Uterus (tissue), 4 donors: ENCODE data around the gene CRIP1. TPM values are rescaled to one million over a fixed set of nuclear protein-coding genes. Genes with fewer than 3 reads are reported as not detected.

Experiments used
- DNase-seq, 2 donors: peaks; one replicate each; pipeline ENCODE4 v3.0.0-alpha.2; 2019 to 2020
- H3K27ac ChIP-seq, 2 donors: fragments of 200-600 bp; sonication (generic); 1 replicate in 1 of 2; 2 replicates in 1 of 2; pipeline ENCODE4 v1.5.1; 2016 to 2018
- H3K27me3 ChIP-seq, 2 donors: fragments of 200-600 bp; sonication (generic); one replicate each; pipeline ENCODE4 v1.5.1; 2018 to 2019; ENCODE audit warnings: control low read depth in 1 of 2
- H3K36me3 ChIP-seq, 2 donors: fragments of 200-600 bp; sonication (generic); one replicate each; pipeline ENCODE4 v1.5.1; 2019; ENCODE audit warnings: control low read depth in 1 of 2
- H3K4me1 ChIP-seq, 2 donors: fragments of 200-600 bp; sonication (generic); one replicate each; pipeline ENCODE4 v1.5.1; 2018 to 2019; ENCODE audit warnings: control low read depth in 1 of 2
- H3K4me3 ChIP-seq, 2 donors: fragments of 200-600 bp; sonication (generic); 1 replicate in 1 of 2; 2 replicates in 1 of 2; pipeline ENCODE4 v1.5.1; 2018 to 2019; ENCODE audit warnings: mild to moderate bottlenecking in 1 of 2
- H3K9me3 ChIP-seq, 2 donors: fragments of 200-600 bp; sonication (generic); one replicate each; pipeline ENCODE4 v1.5.1; 2019; ENCODE audit warnings: control low read depth in 1 of 2
- CTCF ChIP-seq, 4 experiments: fragments of 200-600 bp in 2 of 4; fragments of 450-650 bp in 2 of 4; sonication (generic) in 2 of 4; IDR thresholded peaks; one replicate each; pipeline ENCODE4 v1.5.1; 2016 to 2019; ENCODE audit warnings: antibody characterized with exemption in 4 of 4, mild to moderate bottlenecking in 2 of 4, moderate library complexity in 1 of 4
- POLR2A ChIP-seq, 2 donors: fragments of 450-650 bp; IDR thresholded peaks; one replicate each; pipeline ENCODE4 v1.6.1; 2016; ENCODE audit warnings: antibody characterized with exemption in 2 of 2, mild to moderate bottlenecking in 1 of 2, moderate library complexity in 1 of 2
- intact Hi-C: fragments of 100-400 bp; cut with DNase I; formaldehyde crosslinking; loops from one replicate; pipeline ENCODE4 v1.15.1; 2023; ENCODE audit warnings: low total_unique reads
- total RNA-seq, 4 donors: library from RNA; depleted of rRNA in 3 of 4; stranded (reverse); fragments of >200 nt in 3 of 4; gene quantifications; one replicate each; pipeline versions ENCODE4 v1.1.0 to v1.2.4, GENCODE V29; 2014 to 2023
- donor health status: DM: yes; HTN: yes; CAD: no.

The CRIP1 gene
- total RNA-seq, 4 donors from 2014 or later: 0.51 to 64.7 (median 34.4) TPM

DNA sequence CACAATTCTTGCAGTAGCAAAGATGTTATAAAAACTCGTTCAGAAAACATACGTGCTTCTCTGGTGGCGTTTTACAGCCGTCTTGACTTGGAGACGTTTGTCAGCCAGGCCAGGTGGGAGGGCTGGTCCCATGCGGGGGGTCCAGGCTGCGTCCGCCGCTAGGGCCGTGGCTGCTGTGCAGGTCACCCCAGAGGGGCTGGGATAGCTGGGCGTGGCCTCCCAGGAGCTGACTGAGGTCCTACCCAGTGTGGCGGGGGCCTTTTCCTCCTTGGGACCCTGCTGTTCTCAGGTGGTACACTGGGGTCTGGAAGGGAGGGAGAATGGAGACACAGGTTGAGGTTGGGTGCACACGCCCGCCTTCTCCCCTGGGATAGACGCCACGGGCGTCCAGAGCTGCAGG lies 41.8 kb upstream of the CRIP1 start:
- Histone ChIP-seq H3K9me3 (no peaks in the 10 kb centered on the region), H3K4me1 (no peaks in the 10 kb centered on the region), H3K27ac (no peak overlapping the region), H3K4me3 (no peak overlapping the region), H3K27me3 (no peaks in the 10 kb centered on the region), H3K36me3 (no peaks in the 10 kb centered on the region)
- intact Hi-C loops: no loop called here
- no peak for DNase-seq
- no peak for TF ChIP-seq CTCF (IDR thresholded peaks at IDR 0.05)
- TF ChIP-seq POLR2A (IDR thresholded peaks at IDR 0.05): no peak

GRCh38 chr14:105445290-105445689 lies 41.4 kb upstream of the CRIP1 start:
- H3K27me3 ChIP-seq: no peaks in the 10 kb centered on the region
- no peak for DNase-seq
- TF ChIP-seq CTCF (IDR thresholded peaks at IDR 0.05) (no peak), POLR2A (IDR thresholded peaks at IDR 0.05) (no peak)
- no peak overlapping the region for H3K4me3 ChIP-seq
- H3K36me3 ChIP-seq: no peaks in the 10 kb centered on the region
- no peaks in the 10 kb centered on the region for H3K4me1 ChIP-seq
- intact Hi-C loops: no loop called here
- no peak overlapping the region for H3K27ac ChIP-seq
- no peaks in the 10 kb centered on the region for H3K9me3 ChIP-seq

- no peaks in the 10 kb centered on the region for H3K27me3 ChIP-seq
- intact Hi-C loops: no loop called here
- TF ChIP-seq CTCF (IDR thresholded peaks at IDR 0.05): no peak
- no peak for TF ChIP-seq POLR2A (IDR thresholded peaks at IDR 0.05)
- no peak for DNase-seq
- no peaks in the 10 kb centered on the region for H3K9me3 ChIP-seq
- H3K4me1 ChIP-seq: no peaks in the 10 kb centered on the region
- H3K27ac ChIP-seq: no peak overlapping the region
- H3K36me3 ChIP-seq: no peaks in the 10 kb centered on the region
- H3K4me3 ChIP-seq: no peak overlapping the region
Measured at GRCh38 chr14:105445901-105446845, 40.5 kb upstream of the CRIP1 start.

DNA sequence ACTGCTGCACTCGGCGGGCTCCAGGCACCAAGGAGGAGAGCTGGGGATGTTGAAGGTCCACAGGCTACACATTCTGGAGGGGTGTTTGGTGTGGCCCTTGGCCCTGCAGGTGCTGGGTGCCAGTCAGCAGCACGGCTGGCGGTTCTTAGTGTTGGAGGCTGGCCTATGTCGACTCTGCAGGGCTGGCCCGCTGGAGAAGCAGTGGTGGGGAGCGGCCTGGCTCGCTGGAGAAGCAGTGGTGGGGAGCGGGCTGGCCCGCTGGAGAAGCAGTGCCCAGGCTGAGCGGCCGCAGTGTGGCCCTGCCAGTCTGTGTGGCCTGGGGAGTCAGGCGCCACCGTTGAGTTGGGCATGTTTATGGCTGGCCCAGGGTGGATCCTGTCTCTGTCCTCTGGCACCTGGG lies 39.7 kb upstream of the CRIP1 start:
- no peaks in the 10 kb centered on the region for H3K36me3 ChIP-seq
- no peak overlapping the region for H3K27ac ChIP-seq
- no peaks in the 10 kb centered on the region for H3K4me1 ChIP-seq
- intact Hi-C loops: no loop called here
- H3K9me3 ChIP-seq: no peaks in the 10 kb centered on the region
- TF ChIP-seq CTCF (IDR thresholded peaks at IDR 0.05): no peak
- TF ChIP-seq POLR2A (IDR thresholded peaks at IDR 0.05): no peak
- DNase-seq: no peak
- H3K4me3 ChIP-seq: no peak overlapping the region
- no peaks in the 10 kb centered on the region for H3K27me3 ChIP-seq
